ENCODE results near the gene SLC44A1. TPM values are rescaled to one million over a fixed set of nuclear protein-coding genes. Genes with fewer than 3 reads are reported as not detected.

SLC44A1 gene
- total and polyA plus RNA-seq, 2 donors from 2014 or later, result 17.4 to 42.3 TPM

DNA sequence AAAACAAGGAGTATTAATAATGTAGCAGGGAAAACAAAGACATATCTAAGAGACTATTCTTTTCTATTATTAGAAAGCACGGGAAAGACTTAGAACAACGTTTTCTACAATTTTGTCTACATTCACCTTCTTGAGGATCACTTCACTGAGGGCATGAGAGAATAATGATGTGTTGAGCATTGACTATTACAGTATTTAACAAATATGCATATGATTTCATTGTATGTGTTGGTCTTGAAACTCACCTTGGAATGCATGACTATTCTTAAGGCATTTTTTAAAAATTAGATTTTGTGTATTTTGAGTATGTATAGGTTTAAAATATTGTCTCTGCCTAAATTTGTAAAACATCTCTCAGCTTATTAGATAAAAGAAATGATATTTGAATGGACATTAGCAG, 204.6 kb downstream of the SLC44A1 start:
- Histone ChIP-seq H3K27ac (ENCODE audit: low read depth in 2 of 2, low read length in 2 of 2) (no peak overlapping the region), H3K9ac (ENCODE audit: low read length in 3 of 3) (peak overlapping the region in 2 of 3 donors; percentile 79 to 80), H3K36me3 (ENCODE audit: control insufficient read depth in 2 of 3, insufficient read depth in 3 of 3, low read length in 3 of 3) (no peaks in the 10 kb centered on the region), H3K4me3 (ENCODE audit: low read length in 3 of 3) (peak overlapping the region in 2 of 3 donors; percentile 78 to 92), H3K27me3 (ENCODE audit: control insufficient read depth, insufficient read depth, low read length) (no peaks in the 10 kb centered on the region), H3K4me1 (ENCODE audit: control insufficient read depth in 2 of 3, insufficient read depth in 2 of 3, low read depth in 1 of 3, low read length in 3 of 3) (no peaks in the 10 kb centered on the region), H3K9me3 (ENCODE audit: control insufficient read depth in 2 of 3, insufficient read depth in 1 of 3, low read length in 3 of 3) (no peaks in the 10 kb centered on the region)
- intact Hi-C loops (cut with DNase I), result no loop called here
- DNase-seq (no peak), FAIRE-seq (no peak)
- TF ChIP-seq, protein P1, sequence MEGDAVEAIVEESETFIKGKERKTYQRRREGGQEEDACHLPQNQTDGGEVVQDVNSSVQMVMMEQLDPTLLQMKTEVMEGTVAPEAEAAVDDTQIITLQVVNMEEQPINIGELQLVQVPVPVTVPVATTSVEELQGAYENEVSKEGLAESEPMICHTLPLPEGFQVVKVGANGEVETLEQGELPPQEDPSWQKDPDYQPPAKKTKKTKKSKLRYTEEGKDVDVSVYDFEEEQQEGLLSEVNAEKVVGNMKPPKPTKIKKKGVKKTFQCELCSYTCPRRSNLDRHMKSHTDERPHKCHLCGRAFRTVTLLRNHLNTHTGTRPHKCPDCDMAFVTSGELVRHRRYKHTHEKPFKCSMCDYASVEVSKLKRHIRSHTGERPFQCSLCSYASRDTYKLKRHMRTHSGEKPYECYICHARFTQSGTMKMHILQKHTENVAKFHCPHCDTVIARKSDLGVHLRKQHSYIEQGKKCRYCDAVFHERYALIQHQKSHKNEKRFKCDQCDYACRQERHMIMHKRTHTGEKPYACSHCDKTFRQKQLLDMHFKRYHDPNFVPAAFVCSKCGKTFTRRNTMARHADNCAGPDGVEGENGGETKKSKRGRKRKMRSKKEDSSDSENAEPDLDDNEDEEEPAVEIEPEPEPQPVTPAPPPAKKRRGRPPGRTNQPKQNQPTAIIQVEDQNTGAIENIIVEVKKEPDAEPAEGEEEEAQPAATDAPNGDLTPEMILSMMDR (IDR thresholded peaks at IDR 0.05; ENCODE audit: borderline replicate concordance, extremely low read depth, insufficient read depth), result no peak

DNA sequence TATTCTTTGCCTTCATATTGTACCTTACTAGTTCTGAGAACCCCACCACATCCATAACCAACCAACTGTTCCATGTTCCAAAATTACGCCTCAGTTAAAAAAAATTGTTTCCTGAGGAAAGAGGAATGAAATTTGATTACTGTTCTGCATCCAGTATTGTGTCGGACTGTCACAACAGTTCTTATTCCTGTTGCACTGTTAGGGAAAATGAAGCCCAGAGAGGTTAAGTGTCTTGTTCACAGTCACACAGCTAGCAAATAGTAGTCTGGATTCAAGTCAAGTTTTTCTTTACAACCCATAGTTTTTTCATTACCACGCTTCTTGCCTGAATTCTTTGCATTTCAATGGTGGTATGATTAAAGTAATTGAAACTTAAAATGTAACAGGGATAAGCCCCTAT, 207.7 kb downstream of the SLC44A1 start:
- Histone ChIP-seq H3K9ac (ENCODE audit: low read length in 3 of 3) (no peak overlapping the region), H3K27ac (ENCODE audit: low read depth in 2 of 2, low read length in 2 of 2) (no peak overlapping the region), H3K27me3 (ENCODE audit: control insufficient read depth, insufficient read depth, low read length) (no peaks in the 10 kb centered on the region), H3K36me3 (ENCODE audit: control insufficient read depth in 2 of 3, insufficient read depth in 3 of 3, low read length in 3 of 3) (no peaks in the 10 kb centered on the region), H3K4me3 (ENCODE audit: low read length in 3 of 3) (no peak overlapping the region), H3K9me3 (ENCODE audit: control insufficient read depth in 2 of 3, insufficient read depth in 1 of 3, low read length in 3 of 3) (no peaks in the 10 kb centered on the region), H3K4me1 (ENCODE audit: control insufficient read depth in 2 of 3, insufficient read depth in 2 of 3, low read depth in 1 of 3, low read length in 3 of 3) (no peaks in the 10 kb centered on the region)
- intact Hi-C loops (cut with DNase I), result no loop called here
- FAIRE-seq (no peak), DNase-seq (no peak)
- TF ChIP-seq, protein P1 (IDR thresholded peaks at IDR 0.05; ENCODE audit: borderline replicate concordance, extremely low read depth, insufficient read depth), result no peak

DNA sequence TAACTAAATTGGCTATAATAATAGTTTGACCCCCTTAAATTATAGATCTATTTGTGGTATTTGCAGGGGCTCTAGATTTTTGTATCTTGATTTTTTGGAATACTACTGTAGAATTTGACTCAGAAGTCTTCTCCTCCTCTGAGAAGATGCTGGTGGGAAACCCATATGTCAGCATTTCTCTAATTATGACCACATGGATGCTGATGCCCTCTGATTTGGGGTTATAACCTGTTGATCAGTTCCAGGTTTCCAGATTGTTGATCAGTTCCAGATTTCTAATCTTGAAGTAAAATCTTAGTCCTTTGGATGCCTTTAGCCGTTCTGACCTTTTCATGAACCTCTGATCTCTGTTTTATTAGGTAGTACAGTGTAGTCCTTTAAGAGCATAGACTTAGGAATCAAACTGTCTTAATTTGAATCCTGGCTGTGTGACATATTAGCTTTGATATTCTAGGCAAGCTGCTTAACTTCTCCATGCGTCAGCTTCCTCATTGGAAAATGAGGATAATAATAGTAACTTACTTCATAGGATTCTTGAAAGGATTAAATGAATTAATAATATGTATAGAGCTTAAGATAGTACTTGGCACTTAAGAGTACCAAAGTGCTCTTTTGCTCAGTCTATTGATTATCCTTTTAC, 211.5 kb downstream of the SLC44A1 start:
- Histone ChIP-seq H3K9me3 (ENCODE audit: control insufficient read depth in 2 of 3, insufficient read depth in 1 of 3, low read length in 3 of 3) (no peaks in the 10 kb centered on the region), H3K4me3 (ENCODE audit: low read length in 3 of 3) (no peak overlapping the region), H3K27me3 (ENCODE audit: control insufficient read depth, insufficient read depth, low read length) (no peaks in the 10 kb centered on the region), H3K9ac (ENCODE audit: low read length in 3 of 3) (no peak overlapping the region), H3K27ac (ENCODE audit: low read depth in 2 of 2, low read length in 2 of 2) (no peak overlapping the region), H3K4me1 (ENCODE audit: control insufficient read depth in 2 of 3, insufficient read depth in 2 of 3, low read depth in 1 of 3, low read length in 3 of 3) (no peaks in the 10 kb centered on the region), H3K36me3 (ENCODE audit: control insufficient read depth in 2 of 3, insufficient read depth in 3 of 3, low read length in 3 of 3) (no peaks in the 10 kb centered on the region)
- intact Hi-C loops (cut with DNase I), result no loop called here
- DNase-seq (no peak), FAIRE-seq (no peak)
- TF ChIP-seq, protein P1 (IDR thresholded peaks at IDR 0.05; ENCODE audit: borderline replicate concordance, extremely low read depth, insufficient read depth), result no peak
